NCI-H82 (cell line): ENCODE data around the gene CBLC.

Source experiments
- DNase-seq: peaks from one replicate; lab custom pipeline; 2025; lab: John Stamatoyannopoulos, UW

Gene CBLC, protein sequence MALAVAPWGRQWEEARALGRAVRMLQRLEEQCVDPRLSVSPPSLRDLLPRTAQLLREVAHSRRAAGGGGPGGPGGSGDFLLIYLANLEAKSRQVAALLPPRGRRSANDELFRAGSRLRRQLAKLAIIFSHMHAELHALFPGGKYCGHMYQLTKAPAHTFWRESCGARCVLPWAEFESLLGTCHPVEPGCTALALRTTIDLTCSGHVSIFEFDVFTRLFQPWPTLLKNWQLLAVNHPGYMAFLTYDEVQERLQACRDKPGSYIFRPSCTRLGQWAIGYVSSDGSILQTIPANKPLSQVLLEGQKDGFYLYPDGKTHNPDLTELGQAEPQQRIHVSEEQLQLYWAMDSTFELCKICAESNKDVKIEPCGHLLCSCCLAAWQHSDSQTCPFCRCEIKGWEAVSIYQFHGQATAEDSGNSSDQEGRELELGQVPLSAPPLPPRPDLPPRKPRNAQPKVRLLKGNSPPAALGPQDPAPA

DNA sequence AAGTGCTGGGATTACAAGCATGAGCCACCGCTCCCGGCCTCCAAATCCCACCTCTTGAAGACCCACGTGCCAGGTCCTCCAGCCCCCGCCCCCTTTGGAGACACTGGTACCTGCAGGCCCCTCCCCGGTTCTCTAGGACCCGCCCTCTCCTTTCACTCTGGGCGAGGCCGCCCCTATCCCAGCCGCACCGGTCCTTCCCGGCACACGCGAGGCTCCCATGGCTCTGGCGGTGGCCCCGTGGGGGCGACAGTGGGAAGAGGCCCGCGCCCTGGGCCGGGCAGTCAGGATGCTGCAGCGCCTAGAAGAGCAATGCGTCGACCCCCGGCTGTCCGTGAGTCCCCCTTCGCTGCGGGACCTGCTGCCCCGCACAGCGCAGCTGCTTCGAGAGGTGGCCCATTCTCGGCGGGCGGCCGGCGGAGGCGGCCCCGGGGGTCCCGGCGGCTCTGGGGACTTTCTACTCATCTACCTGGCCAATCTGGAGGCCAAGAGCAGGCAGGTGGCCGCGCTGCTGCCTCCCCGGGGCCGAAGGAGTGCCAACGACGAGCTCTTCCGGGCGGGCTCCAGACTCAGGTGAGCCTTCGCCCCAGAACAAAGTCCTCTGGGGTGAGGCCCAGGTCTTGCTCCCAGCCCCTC, at the start of gene CBLC:
Gene CBLC (plus strand): TSS at position 176 of the 633 bp plus-strand sequence. CDS start 42 bp downstream, at position 218.
- DNase-seq = peak; percentile 78

- DNase-seq = no peak
Measured at GRCh38 chr19:44728178-44728577, 49.5 kb upstream of the CBLC start.

DNA sequence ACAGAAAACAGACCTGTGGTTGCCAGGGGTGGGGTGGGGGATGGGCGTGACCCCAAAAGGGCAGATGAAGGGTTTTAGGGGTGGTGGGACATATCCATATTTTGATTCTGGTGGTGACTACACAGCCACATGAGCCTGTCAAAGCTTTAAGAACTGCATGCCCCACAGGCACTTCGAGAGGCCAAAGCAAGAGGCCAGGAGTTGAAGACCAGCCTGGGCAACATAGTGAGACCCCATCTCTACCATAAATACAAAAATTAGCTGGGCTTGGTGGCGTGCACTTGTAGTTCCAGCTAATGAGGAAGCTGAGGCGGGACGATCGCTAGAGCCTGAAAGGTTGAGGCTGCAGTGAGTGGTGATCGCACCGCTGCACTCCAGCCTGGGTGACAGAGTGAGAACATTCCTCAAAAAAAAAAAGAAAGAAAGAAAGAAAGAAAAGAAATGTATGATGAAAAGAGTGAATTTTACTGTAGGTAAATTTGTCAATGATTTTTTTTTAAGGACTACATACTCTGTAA, 48.1 kb upstream of the CBLC start:
- DNase-seq = no peak

DNA sequence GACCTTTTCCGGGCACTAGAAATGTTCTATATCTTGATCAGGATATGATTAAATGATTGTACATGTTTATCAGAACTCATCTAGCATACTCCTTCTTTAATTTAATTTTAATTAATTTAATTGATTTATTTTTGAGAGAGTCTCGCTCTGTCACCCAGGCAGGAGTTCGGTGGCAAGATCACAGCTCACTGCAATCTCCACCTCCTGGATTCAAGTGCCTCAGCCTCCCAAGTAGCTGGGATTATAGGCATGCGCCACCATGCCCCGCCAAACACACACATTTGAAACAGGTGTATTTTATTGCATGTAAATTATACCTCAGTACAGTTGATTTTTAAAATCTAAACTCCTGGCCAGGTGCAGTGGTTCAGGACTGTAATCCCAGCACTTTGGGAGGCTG, 46.6 kb upstream of the CBLC start:
- no peak for DNase-seq

DNA sequence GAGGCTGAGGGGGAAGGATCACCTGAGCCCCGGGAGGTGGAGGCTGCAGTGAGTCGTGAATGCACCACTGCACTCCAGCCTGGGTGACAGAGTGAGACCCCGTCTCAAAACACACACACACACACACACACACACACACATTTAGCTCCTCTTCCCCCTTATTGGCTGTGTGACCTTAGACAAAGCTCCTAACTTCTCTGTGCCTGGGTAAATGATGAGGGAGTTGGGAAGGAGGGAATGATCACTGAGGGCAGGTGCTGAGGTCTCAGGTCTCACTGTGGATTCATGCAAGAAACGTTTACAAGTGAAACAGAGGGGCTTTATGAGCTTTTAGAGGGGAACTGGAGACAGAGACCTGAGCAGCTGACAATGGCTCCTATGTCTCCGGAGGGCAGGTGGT, 46.1 kb upstream of the CBLC start:
- DNase-seq = no peak

DNA sequence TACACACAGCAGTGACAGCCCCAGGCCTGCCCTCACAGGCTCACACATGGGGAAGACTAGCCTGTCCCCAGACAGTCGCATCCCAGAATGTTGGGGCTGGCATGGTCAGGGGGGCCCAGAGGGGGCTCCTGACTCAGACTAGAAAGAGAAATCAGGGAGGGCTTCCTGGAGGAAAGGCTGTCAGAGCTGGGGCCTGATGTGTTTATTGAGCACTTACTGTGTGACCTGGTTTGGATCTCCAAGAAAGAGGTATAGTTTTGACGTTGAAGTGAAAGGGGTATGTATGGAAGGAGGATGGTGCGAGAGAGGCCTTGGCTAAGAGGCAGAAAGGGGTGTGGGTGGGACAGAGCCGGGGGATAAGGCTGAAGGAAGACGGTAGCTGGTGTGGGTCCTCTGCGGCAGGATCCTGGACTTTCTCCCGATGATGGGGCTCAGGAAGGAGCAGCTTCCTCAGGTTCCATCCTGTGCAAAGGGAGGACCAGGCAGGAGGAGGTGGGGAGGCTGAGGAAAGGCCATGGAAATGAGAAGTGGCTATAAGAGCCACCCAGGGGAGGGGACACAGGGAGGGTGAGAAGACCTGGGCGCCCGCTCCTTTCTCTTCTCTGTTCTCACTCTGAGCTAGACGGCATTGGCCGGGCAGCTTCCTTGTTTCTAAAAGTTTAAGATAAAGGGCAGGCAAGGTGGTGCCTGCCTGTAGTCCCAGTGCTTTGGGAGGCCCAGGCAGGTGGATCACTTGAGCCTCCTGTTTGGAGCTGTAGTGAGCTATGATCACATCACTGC, 45.3 kb upstream of the CBLC start:
- DNase-seq = no peak

- DNase-seq = no peak
Measured at GRCh38 chr19:44734357-44734756, 43.3 kb upstream of the CBLC start.

GRCh38 chr19:44735011-44735410, 42.7 kb upstream of the CBLC start:
- no peak for DNase-seq

DNA sequence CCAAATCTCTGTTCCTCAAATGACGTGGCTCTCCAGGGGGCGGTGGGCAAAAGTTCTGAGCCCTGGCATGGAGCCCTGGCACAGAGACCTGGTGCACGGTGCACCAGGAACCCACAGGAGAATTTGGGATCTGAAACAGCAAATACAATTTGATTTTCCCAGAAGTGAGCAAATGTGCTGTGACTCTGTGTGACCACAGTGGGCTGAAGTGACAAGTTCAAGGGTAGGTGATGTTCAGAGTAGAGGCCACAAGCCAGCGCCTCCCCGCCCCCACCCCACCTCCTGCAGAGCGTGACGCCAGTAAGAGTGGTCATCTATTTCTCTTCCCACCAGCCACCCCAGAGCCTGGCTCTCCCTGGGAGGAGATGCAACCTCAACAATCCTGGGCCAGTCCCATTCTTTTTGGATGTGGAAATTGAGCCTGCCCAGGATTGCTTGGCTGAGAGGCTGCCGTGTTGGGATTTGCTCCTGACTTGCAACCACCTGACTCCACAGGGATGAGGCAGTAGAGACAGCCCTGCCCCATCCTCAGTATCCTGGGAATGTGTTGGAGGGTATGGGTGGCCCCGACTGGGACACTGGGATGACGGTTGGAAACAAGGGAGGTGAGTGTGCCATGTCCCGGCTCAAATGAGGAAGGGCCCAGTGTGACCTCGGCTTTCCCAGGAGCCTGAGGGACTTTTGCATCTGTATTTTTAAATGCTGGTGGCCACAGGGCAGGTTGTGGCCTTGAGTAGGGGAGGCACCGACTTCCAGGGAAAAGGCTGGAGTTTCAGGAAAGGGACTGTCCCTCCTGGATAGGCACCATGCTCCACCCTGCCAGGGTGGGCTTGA, 40.2 kb upstream of the CBLC start:
- DNase-seq = no peak

- no peak for DNase-seq
Measured at GRCh38 chr19:44738136-44738535, 39.6 kb upstream of the CBLC start.

GRCh38 chr19:44738603-44739558, 38.8 kb upstream of the CBLC start:
- no peak for DNase-seq

GRCh38 chr19:44740351-44740824, 37.3 kb upstream of the CBLC start:
- no peak for DNase-seq

DNA sequence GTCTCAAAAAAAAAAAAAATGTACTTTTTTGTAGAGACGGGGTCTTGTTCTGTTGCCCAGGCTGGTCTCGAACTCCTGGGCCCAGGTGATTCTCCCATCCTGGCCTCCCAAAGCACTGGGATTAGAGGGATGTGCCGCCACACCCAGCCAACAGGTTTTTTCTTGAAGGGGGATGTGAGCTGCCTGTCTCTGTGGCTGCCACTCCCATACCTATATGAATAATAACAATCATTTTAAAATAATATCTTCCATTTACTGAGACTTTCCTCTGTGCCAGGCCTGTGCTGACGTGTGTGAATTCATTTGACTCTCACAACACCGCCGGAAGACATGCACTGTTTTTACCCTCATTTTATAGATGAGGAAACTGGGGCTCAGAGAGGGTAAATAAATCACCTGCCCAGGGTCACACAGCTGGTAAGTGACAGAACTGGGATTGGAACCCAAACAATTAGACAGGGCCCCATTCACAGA, 36.4 kb upstream of the CBLC start:
- DNase-seq = no peak

DNA sequence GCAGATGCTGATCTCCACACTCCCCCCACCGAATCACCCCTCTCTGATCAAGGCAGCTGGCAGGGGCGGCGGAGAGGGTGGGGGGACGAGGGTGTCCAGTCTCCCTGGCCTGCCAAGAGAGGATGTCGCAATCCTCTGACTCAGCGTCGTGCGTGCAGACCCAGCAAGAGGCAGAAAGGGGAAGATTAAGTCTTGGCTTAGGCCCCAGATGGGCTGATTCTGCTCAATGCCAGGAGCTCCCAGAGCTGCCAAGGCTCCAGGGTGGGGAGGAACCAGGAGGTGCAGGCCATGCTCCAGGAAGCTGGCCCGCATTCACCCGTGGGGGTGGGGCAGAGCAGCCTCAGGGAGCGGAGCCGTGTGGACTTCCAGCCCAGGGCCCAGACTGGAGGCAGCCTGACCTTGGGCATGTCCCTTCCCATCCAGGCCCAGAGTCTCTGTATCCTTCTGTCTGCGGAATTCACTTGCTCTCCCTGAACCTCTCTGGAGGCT, 35.8 kb upstream of the CBLC start:
- peak; percentile 94 for DNase-seq

DNA sequence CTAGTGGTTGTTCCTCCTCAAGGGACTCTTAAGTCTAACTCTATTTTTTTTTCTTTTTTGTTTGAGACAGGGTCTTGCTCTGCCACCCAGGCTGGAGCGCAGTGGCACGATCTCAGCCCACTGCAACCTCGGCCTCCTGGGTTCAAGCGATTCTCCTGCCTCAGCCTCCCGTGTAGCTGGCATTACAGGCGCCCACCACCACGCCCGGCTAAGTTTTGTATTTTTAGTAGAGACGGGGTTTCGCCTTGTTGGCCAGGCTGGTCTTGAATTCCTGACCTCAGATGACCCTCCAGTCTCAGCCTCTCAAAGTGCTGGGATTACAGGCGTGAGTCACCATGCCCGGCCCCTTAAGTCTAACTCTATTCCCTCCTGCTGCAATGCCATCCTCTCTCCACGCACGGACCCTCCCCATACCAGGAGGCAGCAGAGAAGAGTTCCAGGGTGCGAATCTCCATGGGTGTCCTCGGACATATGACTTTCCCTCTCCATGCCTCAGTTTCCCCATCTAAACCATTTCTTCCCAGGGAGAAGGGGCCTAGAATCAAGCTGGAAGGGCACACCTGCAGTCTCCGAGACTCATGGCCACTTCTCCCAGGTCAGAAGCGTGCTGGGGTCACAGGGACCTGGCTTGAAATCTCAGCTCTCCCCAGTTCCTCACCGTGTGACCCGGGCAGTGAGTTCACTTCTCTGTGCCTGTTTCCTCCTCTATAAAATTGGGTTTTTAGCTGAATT, 35.2 kb upstream of the CBLC start:
- no peak for DNase-seq

- no peak for DNase-seq
Measured at GRCh38 chr19:44744871-44745332, 32.8 kb upstream of the CBLC start.

DNA sequence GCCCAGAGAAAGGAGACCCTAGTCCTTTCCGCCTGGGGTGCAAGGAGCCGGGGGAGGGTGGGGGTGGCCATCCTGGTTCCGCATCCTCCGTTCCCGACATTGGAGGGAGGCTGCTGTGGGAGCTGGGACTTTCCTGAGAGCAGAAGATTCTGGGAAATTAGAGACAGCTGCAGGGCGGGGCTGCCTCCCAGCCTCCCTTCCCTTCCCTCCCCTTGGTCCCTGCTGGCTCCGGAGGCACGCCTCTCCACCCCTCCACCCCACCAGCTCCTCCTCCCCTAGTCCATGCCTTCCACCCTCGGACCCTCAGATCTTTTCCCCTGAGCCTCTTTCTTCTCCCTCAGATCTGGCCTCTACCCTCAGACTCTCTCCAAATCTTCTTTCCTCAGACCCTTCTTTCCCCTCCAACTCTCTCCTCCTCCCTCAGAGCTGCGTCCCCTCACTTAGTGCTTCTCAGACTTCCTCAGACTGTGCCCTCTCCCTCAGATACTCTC, 32.3 kb upstream of the CBLC start:
- peak; percentile 55 for DNase-seq

- no peak for DNase-seq
Measured at GRCh38 chr19:44745887-44746600, 31.6 kb upstream of the CBLC start.
